Measurements from ENCODE around the gene ITGB1.

The ITGB1 gene

DNA sequence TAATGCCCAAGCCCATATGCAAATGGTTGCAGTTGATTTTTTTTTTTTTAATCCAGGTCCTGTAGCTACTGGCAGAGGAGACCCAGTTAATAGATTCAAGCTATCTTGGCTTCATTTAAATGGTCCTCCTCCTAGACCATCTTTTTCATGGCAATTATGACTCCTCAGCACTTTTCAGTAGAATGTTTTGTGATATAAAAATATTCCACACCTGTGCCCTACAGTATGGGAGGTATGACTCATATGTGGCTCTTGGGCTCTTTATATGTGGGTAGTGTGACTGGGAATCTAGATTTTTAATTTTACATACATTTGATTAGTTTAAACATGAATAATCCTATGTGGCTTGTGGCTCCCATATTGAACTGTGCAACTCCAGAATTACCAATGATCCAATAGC lies 80.1 kb downstream of the ITGB1 start:
- DNase-seq, result no peak

DNA sequence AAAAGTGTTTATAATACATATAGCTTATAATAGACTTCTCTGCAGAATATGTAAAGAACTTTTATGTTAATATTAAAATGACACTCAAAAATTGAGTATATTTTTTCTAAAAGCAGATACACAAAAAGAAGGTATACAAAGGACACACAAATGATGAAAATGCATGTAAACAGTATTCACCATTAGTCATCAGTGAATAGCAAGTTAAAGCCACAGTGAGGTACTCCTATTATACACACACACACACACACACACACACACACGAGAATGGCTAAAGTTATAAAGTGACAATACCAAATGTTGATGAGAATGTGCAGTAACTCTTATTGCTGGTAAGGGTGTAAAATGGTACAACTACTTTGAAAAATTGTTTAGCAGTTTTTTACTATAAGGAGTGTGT lies 92.9 kb downstream of the ITGB1 start:
- no peak for DNase-seq

DNA sequence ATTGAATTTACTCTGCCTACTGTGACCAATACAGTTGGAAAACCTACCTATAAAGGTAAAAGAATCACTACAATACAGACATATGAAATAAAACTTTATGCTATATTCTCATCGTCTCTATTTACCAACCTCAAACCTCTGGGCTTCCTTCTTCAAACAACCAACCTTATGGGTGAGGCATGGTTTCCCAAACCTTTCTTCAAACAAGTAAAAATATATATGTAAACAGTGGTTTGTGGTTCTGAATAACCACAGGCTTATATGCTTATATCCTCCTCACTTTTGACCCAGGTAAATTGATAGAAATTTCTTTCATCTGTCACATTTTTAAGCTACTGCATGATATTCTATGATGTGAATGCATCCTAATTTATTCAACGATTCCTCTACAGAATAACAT lies 103.6 kb downstream of the ITGB1 start:
- DNase-seq, result no peak

DNA sequence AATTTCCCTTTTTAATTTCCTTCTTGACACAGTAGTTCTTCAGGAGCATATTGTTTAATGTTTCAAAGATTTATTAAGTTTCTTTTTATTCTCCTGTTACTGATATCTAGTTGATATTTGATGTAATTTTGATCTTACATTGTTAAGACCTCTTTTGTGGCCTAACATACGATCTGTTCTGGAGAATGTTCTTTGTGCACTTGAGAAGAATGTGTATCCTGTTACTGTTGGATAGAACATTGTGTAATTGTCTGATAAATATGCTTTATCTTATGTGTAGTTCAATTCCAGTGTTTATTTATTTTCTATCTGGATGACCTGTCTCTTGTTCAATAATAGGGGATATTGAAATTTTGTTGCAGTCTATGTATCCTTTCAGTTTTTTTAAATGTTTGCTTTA lies 106.7 kb downstream of the ITGB1 start:
- no peak for DNase-seq

Data from activated effector memory CD4-positive, alpha-beta T cell treated with Interleukin-2 at 50 U/mL for 16 hours (primary cell).